Epithelial cell of proximal tubule (primary cell): ENCODE measurements around the gene FHL2. TPM values are rescaled to one million over a fixed set of nuclear protein-coding genes. Genes with fewer than 3 reads are reported as not detected.

ENCODE experiments used
- DNase-seq: peaks from one replicate; pipeline ENCODE4 v3.0.0-alpha.2; 2011; ENCODE audit warnings: low read depth
- H3K4me3 ChIP-seq: 2 replicates; pipeline ENCODE4 v1.5.1; 2011; ENCODE audit warnings: low read depth, mild to moderate bottlenecking, low read length
- CTCF ChIP-seq: conservative IDR thresholded peaks from 2 replicates; pipeline ENCODE4 v1.5.1; 2012; ENCODE audit warnings: low read depth, mild to moderate bottlenecking, low read length
- total RNA-seq: library from RNA; depleted of rRNA; stranded (reverse); fragments of >200 nt; gene quantifications from 2 replicates; pipeline ENCODE4 v1.2.3, GENCODE V29; 2015

The FHL2 gene
- total RNA-seq, 1 donor from 2014 or later = 237 TPM

GRCh38 chr2:105442721-105443120 is 43.9 kb upstream of the FHL2 start:
- no peak for DNase-seq

GRCh38 chr2:105442056-105442455 is 43.2 kb upstream of the FHL2 start:
- no peak for DNase-seq
- H3K4me3 ChIP-seq = no peak overlapping the region
- no peak for TF ChIP-seq CTCF

More at GRCh38 chr2:105442721-105443120, 43.9 kb upstream of the FHL2 start:
- no peak overlapping the region for H3K4me3 ChIP-seq
- TF ChIP-seq CTCF = no peak

GRCh38 chr2:105439141-105439540 is 40.3 kb upstream of the FHL2 start:
- DNase-seq = no peak
- no peak for TF ChIP-seq CTCF
- H3K4me3 ChIP-seq = no peak overlapping the region

- DNase-seq = no peak
- no peak overlapping the region for H3K4me3 ChIP-seq
- no peak for TF ChIP-seq CTCF
Observed at GRCh38 chr2:105438104-105438929, 39.5 kb upstream of the FHL2 start.

- H3K4me3 ChIP-seq = no peak overlapping the region
- no peak for DNase-seq
- no peak for TF ChIP-seq CTCF
Observed at GRCh38 chr2:105437708-105438103, 38.9 kb upstream of the FHL2 start.

- no peak for DNase-seq
- H3K4me3 ChIP-seq = no peak overlapping the region
- no peak for TF ChIP-seq CTCF
Observed at GRCh38 chr2:105432749-105433148, 33.9 kb upstream of the FHL2 start.

GRCh38 chr2:105432044-105432399 is 33.2 kb upstream of the FHL2 start:
- no peak for TF ChIP-seq CTCF
- no peak for DNase-seq
- no peak overlapping the region for H3K4me3 ChIP-seq
